ENCODE results near the gene CDH18.

GRCh38 chr5:19988457-19988856 lies 457 bp upstream of the CDH18 start:
- TF ChIP-seq POLR2AphosphoS5 (IDR thresholded peaks at IDR 0.05) (no peak), TAF1 (IDR thresholded peaks at IDR 0.05; ENCODE audit: low read depth) (no peak), CTCF (IDR thresholded peaks at IDR 0.05; ENCODE audit: poor library complexity, severe bottlenecking) (no peak), SMC3 (conservative IDR thresholded peaks at IDR 0.05; ENCODE audit: poor library complexity) (no peak), RAD21 (conservative IDR thresholded peaks at IDR 0.05) (no peak), EP300 (conservative IDR thresholded peaks at IDR 0.05; ENCODE audit: poor library complexity, severe bottlenecking) (no peak), EZH2 (IDR thresholded peaks at IDR 0.05; ENCODE audit: borderline replicate concordance, insufficient read depth, low read length, poor library complexity, severe bottlenecking) (no peak), MXI1 (conservative IDR thresholded peaks at IDR 0.05; ENCODE audit: poor library complexity, severe bottlenecking) (no peak)

All from neural cell (in vitro differentiated cells).